Effector CD4-positive, alpha-beta T cell (primary cell): ENCODE measurements around the gene COL15A1.

ENCODE experiments used
- DNase-seq: peaks from one replicate; pipeline ENCODE4 v3.0.0-alpha.2; 2020

Gene COL15A1

GRCh38 chr9:99019510-99020331 lies 76.0 kb downstream of the COL15A1 start:
- DNase-seq, result no peak

DNA sequence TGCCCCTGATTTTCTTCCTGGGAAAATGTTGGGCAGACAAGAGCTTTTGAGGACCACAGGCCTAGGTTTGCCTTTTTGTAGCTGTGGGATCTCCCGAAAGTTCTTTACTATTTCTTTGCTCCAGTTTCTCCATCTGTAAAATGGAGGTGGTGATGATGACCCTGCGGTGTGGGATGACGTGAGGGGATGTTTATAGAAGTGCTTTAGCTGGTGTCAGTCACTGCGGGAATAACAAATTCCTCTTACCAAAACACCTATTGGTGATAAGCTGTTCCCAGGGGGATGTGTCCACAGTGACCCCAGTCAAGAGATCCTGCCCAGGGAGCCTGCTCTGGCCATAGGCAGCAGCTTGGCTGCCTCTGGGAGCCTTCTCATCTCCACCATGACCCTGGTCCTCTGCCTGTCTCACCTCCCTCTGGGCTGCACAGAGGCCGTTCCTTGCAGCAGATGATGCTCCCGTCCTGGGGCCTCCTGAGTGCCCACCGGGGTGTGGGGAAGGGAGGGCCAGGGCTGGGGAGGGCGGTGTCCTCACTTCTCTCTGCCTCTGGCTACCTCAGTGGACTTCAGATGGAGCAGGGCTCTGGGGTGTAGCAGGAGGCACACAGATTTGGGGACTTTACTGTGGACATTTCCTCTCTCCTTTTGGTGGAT lies 77.2 kb downstream of the COL15A1 start:
- no peak for DNase-seq

GRCh38 chr9:99021512-99021911 lies 77.8 kb downstream of the COL15A1 start:
- DNase-seq, result no peak

DNA sequence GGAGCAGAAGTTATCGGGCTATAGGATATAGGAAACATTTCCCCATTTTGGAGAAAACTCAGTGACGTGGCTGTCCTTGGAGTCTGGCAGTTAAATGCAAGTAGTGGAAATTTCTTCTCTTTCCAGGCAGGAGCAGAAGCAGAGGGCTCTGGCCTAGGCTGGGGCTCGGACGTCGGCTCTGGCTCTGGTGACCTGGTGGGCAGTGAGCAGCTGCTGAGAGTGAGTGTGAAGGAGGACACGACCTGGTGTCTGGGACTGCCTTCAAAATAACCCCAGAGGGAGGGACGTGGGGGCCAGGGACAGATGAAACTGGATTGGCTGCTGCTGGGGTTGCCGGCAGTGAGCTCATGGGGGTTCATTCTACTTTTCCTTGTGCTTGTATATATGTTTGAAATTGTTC lies 79.5 kb downstream of the COL15A1 start:
- no peak for DNase-seq

DNA sequence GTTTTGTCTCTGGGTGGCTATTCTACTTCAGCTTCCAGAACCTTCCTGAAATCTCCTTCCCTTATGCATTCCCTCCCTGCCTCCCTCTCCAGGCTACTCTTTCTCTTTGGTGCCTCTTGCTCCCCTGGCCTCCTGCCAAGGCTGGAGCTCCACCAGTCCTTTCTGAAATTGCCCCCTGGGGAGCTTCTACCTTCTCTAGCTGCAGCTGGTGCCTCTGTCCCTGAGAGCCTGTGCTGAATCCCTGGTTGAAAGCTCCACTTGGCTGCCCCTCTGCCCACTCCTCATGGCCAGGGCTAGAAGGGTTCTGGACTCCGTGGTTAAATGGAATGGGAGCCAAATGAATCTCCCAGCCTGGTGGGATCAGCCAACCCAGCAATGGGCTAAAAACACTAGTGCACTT lies 80.1 kb downstream of the COL15A1 start:
- DNase-seq, result no peak

DNA sequence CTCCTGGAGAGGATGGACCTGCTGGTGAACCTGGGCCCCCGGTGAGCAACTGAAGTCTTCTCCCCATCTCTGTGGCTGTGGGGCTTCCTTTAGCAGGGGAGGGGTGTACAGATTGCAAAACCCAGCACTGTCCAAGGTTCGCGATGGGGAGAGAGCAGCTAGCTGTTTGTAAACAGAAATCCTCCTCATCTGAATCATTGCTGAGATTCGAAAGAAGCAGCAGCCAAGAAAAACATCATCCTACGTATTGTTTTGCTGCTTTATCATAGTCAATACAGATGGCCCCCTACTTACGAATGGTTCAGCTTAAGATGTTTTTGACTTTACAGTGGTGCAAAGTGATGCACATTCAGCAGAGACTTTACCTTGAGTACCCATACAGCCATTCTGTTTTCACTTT lies 81.3 kb downstream of the COL15A1 start:
- no peak for DNase-seq

- DNase-seq, result no peak
These were observed 82.0 kb downstream of the COL15A1 start for GRCh38 chr9:99025616-99026270.

- DNase-seq, result no peak
These were observed 82.7 kb downstream of the COL15A1 start for GRCh38 chr9:99026271-99026955.

DNA sequence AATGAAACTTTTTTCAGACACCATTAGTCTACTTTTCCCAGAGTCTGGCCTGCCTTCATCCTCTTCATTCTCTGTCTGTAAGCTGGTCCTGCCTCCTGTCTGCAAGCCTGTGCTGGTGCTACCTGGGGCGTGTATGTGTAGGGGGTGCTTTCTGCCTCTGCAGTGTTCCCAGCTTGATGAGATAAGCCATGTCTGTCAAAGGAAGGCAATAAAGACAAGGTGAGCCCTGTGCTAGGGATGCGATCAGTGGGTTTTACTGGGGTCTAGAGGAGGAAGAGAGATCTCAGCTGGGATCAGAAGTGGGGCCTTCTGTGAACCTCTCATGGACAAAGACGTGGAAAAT lies 83.2 kb downstream of the COL15A1 start:
- DNase-seq, result no peak

GRCh38 chr9:99027443-99027842 lies 83.7 kb downstream of the COL15A1 start:
- no peak for DNase-seq

- DNase-seq, result no peak
These were observed 85.5 kb downstream of the COL15A1 start for GRCh38 chr9:99029083-99029645.

DNA sequence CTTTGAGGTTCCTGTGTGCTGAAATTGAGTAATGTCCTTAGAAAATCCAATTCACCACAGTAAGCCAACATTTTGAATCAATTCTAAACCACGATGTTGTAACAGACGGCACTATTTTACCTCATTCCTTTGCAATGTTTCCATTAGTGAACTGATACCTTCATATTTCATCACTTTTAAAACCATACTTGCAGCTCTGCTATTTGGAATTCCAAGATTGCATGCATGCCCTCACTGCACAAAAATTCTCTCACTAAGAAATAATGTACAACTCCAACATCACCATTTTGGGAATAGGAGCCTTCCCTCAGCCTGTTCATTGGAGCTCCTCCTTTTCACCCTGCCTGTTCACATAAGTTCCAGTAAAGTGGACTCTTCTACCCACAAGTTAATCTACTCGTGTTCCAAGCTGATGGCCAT lies 86.4 kb downstream of the COL15A1 start:
- DNase-seq, result no peak

GRCh38 chr9:99030610-99031109 lies 87.0 kb downstream of the COL15A1 start:
- DNase-seq, result no peak

DNA sequence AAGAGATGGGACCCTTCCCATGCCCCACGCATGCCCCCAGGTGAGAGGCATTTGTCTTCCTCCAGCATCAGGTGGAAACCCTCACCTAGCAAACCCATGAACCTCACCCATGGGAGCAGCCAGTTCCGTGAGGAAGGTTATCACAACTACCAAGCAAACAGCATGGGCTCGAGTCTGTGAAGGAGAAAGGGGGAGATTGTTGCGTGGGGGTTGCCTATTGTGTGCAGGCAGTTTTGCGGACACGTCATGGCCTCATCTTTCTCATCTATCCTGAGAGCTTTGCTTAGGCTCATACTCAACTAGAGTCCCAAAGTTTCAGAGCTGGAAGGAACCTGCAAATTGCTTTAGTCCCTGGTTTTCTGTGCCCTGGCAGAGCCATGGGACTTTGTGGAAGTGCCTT lies 87.6 kb downstream of the COL15A1 start:
- DNase-seq, result no peak

DNA sequence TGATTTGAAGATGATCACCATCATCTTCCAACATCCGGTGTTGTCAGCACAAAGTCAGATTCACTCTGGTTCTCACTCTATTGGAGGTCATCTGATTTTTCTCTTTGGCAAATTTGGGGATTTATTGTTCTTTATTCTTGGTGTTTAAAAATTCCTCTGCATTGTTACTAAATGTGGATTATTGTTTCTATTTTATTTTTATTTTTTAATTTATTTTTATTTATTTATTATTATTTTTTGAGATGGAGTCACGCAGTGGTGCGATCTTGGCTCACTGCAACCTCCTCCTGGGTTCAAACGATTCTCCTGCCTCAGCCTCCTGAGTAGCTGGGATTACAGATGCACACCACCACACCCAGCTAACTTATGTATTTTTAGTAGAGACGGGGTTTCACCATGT lies 88.3 kb downstream of the COL15A1 start:
- no peak for DNase-seq

GRCh38 chr9:99034149-99034548 lies 90.4 kb downstream of the COL15A1 start:
- DNase-seq, result no peak

DNA sequence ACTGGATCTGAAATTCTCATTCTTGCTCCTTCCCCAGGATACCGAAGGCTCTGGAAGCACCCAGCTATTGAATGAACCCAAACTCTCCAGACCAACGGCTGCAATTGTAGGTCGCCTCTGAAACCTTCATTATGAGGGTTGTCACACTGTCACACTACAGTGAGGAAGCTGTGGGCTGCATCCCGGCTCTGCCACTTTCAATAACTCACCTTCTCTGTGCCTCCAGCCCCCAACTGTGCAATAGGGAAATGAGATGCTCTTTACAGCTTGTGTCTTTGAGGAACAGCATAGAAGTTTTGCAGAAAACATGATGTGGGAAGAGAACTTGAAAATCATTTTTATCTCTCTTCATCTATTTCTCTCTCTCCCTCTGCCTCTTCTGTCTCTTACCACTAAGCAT lies 91.6 kb downstream of the COL15A1 start:
- DNase-seq, result no peak

GRCh38 chr9:99037769-99038483 lies 94.2 kb downstream of the COL15A1 start:
- DNase-seq, result no peak

DNA sequence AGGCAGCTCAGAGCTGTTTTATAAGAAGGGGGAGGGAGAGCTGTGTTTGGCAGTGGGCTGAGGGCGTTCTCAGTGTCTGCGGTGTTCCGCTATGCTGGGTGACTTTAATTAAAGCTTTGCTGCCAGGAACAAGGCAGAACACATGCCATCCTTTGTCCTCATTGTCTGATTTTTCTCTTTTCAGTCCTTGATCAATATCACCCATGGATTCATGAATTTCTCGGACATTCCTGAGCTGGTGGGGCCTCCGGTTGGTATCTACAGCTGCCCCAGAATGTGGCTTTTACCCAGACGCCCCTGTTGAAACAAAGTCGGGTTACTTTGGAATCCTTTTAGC lies 94.7 kb downstream of the COL15A1 start:
- no peak for DNase-seq

DNA sequence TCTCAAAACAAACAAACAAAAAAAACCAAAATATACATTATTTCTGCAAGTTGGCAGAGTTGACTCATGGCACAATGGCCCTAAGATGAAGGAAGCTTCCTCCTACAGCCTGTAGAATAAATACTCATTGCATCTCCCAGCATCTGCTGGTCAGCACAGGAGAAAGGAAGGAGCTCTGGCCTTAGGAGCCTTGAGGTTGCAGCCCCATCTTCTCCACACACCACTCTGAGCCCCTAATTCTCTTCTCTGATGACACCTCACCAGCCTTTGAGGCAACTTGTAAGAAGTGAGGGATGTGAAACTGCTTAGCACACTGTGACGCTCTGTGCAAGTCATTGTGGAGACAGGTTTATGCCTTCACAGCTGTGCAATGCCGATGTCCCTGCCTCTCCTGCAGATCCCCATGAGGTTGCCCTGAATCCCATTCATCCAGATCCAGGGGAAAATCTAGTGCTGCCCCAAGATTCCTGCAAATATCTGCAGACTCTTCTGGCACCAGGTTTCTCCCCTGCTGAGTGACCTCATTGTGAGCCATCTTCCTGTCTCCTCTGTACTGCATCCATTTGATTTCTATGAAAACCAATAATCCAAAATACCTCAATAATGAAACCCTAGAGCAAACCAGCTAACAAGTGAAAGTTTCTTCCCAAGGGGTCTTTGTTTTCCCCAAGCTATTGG lies 95.9 kb downstream of the COL15A1 start:
- DNase-seq, result no peak

GRCh38 chr9:99040251-99040900 lies 96.7 kb downstream of the COL15A1 start:
- DNase-seq, result no peak
